Kidney epithelial cell (primary cell): ENCODE data around the gene CD7. TPM values are rescaled to one million over a fixed set of nuclear protein-coding genes. Genes with fewer than 3 reads are reported as not detected.
A peak's percentile ranks its signal among the peaks of the same experiment; 100 is the strongest.

ENCODE experiments used
- DNase-seq: peaks from one replicate; pipeline ENCODE4 v3.0.0-alpha.2; 2010; ENCODE audit warnings: low read depth
- H3K27me3 ChIP-seq: 2 replicates; pipeline ENCODE4 v1.6.0; 2011; ENCODE audit warnings: low read length; ENCODE audit not compliant: control insufficient read depth, insufficient read depth
- H3K36me3 ChIP-seq: 2 replicates; pipeline ENCODE4 v1.5.1; 2011; ENCODE audit warnings: low read length; ENCODE audit not compliant: control insufficient read depth, insufficient read depth
- H3K4me3 ChIP-seq: 2 replicates; pipeline ENCODE4 v1.5.1; 2011; ENCODE audit warnings: low read depth, mild to moderate bottlenecking, control low read depth, low read length
- total RNA-seq: library from RNA; depleted of rRNA; stranded (reverse); fragments of >200 nt; gene quantifications from 2 replicates; pipeline ENCODE4 v1.2.3, GENCODE V29; 2015
- TF ChIP-seq, protein P1 (sequence below): IDR thresholded peaks from 2 replicates; pipeline ENCODE4 v1.5.1; 2011; ENCODE audit warnings: mild to moderate bottlenecking, moderate library complexity, low read length, control low read depth, inconsistent platforms; ENCODE audit not compliant: insufficient read depth, poor library complexity, severe bottlenecking

CD7 gene
- total RNA-seq, 1 donor from 2014 or later = not detected

DNA sequence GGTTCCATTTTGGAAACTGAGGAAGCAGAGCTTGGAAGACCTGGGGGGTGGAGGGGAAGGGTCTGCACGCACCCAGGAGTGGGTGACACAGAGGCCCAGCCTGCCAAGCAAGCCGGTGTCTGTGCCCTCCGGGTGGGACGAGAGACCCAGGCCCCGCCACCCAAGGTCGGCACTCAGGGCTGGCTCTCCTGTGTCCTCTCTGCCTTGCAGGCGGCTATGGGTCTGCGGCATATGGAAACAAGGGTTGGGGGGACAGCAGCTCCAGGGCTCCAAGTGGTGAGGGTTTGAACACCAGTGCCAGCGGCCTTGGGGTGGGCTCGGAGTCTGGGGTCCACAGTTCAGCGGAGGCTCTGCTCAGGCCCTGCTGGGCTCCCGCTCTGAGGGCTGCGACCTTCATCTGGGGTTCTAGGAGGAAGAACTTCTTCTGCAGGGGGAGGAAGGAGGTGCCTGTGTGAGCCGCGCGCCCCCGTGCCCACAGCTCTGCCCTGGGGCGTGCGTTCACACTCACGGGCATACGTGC, 4.6 kb upstream of the CD7 start:
- TF ChIP-seq, protein P1, sequence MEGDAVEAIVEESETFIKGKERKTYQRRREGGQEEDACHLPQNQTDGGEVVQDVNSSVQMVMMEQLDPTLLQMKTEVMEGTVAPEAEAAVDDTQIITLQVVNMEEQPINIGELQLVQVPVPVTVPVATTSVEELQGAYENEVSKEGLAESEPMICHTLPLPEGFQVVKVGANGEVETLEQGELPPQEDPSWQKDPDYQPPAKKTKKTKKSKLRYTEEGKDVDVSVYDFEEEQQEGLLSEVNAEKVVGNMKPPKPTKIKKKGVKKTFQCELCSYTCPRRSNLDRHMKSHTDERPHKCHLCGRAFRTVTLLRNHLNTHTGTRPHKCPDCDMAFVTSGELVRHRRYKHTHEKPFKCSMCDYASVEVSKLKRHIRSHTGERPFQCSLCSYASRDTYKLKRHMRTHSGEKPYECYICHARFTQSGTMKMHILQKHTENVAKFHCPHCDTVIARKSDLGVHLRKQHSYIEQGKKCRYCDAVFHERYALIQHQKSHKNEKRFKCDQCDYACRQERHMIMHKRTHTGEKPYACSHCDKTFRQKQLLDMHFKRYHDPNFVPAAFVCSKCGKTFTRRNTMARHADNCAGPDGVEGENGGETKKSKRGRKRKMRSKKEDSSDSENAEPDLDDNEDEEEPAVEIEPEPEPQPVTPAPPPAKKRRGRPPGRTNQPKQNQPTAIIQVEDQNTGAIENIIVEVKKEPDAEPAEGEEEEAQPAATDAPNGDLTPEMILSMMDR = no peak
- H3K36me3 ChIP-seq = no peaks in the 10 kb centered on the region
- no peak for DNase-seq
- no peak overlapping the region for H3K4me3 ChIP-seq
- peaks cover 25% of the 10 kb centered on the region for H3K27me3 ChIP-seq

DNA sequence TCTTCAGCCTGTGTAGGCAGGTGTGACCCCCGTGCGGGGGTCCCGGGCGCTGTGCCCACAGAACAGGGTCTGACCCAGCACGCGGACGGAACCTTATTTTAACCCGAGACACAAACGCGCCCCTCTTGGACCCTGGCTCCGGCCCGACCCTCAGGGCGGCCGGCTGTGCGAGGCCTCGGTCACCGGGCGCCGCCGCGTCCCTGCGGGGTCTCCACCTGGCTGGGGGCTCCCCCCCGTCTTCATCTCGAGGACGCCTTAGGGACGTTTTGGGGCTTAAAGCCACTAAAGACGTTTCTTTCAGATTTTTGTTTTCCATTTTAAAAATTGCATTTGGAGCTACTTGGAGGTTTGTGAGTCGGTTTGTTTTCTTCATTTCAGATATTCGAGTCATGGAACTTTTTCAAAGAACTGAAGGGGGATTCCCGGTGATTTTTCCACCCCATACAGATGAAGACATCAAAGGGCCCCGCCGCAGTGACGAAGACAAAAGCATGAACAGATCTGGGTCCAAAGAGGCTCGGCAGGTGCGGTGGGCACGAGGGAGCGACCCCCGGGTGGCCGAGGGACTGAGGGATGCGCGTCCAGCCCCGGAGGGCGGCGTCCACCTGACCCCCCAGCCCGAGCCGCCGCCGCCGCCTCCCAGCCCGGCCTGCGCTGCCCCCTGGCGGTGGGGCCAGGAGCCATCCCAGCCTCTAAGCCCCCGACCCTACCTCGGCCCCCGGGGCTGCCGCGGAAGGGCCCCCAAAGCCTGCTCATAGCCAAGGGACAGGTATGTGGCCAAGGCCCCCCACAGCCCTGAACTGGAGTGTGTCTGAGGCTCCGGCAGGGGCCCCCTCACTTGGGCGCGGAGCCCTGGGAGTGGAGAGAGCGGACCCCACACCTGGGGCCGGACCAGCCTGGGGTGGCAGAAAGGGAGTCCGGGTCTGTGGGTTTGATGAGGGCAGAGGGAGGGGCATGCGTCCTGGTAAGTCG, 3.8 kb upstream of the CD7 start:
- H3K36me3 ChIP-seq = no peaks in the 10 kb centered on the region
- DNase-seq = no peak
- H3K27me3 ChIP-seq = peaks cover 28% of the 10 kb centered on the region
- TF ChIP-seq, protein P1 = peak; percentile 51
- no peak overlapping the region for H3K4me3 ChIP-seq

DNA sequence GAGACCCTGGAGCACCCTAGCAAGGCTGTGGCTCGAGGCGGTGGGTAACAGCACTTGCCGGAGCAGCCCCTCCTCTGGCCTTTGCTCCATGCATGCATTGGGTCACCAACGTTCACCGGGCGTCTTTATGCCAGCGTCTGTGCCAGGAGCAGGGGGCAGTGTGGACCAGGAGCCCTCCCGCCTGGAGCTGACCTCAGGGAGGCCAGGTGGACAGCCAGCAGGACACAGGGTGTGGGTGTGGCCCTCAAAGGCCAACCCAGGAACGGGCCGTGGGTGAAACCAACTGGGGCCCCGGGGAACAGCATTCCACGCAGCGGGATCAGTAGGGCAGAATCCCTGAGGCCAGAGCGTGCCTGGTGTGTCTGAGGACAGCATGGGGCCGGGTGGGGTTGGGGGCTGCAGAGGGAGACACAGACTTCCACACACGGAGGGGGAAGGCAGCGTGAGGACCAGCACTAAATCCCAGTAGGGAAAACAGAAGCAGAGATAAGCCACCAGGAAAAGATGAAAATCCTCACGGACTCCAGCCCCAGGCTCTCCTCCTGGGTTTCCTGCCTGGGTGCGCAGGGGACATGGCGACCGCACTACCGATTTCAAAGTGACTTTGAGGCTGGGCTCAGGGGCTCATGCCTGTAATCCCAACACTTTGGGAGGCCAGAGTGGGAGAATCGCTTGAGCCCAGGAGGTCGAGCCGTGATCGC, 2.9 kb upstream of the CD7 start:
- TF ChIP-seq, protein P1 = no peak

DNA sequence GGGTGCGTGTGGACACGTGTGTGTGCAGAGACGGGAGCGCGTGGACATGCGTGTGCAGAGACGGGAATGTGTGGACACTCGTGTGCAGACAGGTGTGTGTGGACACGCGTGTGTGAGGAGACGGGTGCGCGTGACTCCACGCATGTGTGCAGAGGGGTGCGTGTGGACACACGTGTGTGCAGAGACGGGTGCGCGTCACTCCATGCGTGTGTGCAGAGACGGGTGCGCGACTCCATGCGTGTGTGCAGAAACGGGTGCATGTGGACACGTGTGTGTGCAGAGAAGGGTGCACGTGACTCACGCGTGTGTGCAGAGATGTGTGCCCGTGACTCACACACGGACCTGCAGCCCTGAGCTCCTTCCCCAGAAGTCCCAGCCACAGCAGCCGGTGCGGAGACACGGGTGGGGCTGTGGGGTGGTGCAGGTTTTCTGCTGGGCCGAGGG, 2.2 kb upstream of the CD7 start:
- TF ChIP-seq, protein P1 = no peak
- Histone ChIP-seq H3K36me3 (no peaks in the 10 kb centered on the region), H3K27me3 (peaks cover 40% of the 10 kb centered on the region), H3K4me3 (no peak overlapping the region)
- DNase-seq = no peak

More for the DNA sequence above, 2.9 kb upstream of the CD7 start:
- no peak for DNase-seq
- Histone ChIP-seq H3K27me3 (peaks cover 37% of the 10 kb centered on the region), H3K4me3 (no peak overlapping the region), H3K36me3 (no peaks in the 10 kb centered on the region)

- no peak for DNase-seq
- TF ChIP-seq, protein P1 = no peak
- H3K36me3 ChIP-seq = no peaks in the 10 kb centered on the region
- no peak overlapping the region for H3K4me3 ChIP-seq
- H3K27me3 ChIP-seq = peaks cover 44% of the 10 kb centered on the region
These were observed 1.6 kb upstream of the CD7 start for GRCh38 chr17:82318772-82319606.
